Activated naive CD8-positive, alpha-beta T cell (primary cell): ENCODE data around the gene RASGEF1C.
A peak's percentile ranks its signal among the peaks of the same experiment; 100 is the strongest.

Experiments used
- H3K27ac Mint-ChIP-seq: one replicate; pipeline ENCODE4 v1.8.0; 2021; ENCODE audit warnings: mixed read lengths
- H3K27me3 Mint-ChIP-seq: one replicate; pipeline ENCODE4 v1.8.0; 2021; ENCODE audit warnings: mixed read lengths
- H3K36me3 Mint-ChIP-seq: one replicate; pipeline ENCODE4 v1.8.0; 2021; ENCODE audit warnings: mixed read lengths
- H3K4me1 Mint-ChIP-seq: one replicate; pipeline ENCODE4 v1.8.0; 2021; ENCODE audit warnings: low read depth, mixed read lengths
- H3K4me3 Mint-ChIP-seq: one replicate; pipeline ENCODE4 v1.8.0; 2021; ENCODE audit warnings: mild to moderate bottlenecking, mixed read lengths
- H3K9me3 Mint-ChIP-seq: one replicate; pipeline ENCODE4 v1.8.0; 2021; ENCODE audit warnings: low read depth, mixed read lengths

RASGEF1C gene

GRCh38 chr5:180209137-180209581, at the start of gene RASGEF1C:
TSS of gene RASGEF1C (minus strand) at chr5:180209211. CDS start at chr5:180138052, 71,159 bp downstream.
- Mint-ChIP-seq H3K4me3 (peak within 1 kb of the TSS; percentile 67), H3K9me3 (no peaks in the 10 kb centered on the region), H3K27ac (no peak within 1 kb of the TSS), H3K36me3 (no peaks in the 10 kb centered on the region), H3K27me3 (peaks cover 22% of the 10 kb centered on the region), H3K4me1 (peaks cover 8% of the 10 kb centered on the region)

- Mint-ChIP-seq H3K27me3 (no peaks in the 10 kb centered on the region), H3K4me1 (no peaks in the 10 kb centered on the region), H3K4me3 (no peak overlapping the region), H3K27ac (no peak overlapping the region), H3K36me3 (peaks cover 47% of the 10 kb centered on the region), H3K9me3 (peaks cover 18% of the 10 kb centered on the region)
Observed at GRCh38 chr5:180253036-180253824, 44.2 kb upstream of the RASGEF1C start.

GRCh38 chr5:180251887-180252286, 42.9 kb upstream of the RASGEF1C start:
- Mint-ChIP-seq H3K36me3 (peaks cover 47% of the 10 kb centered on the region), H3K4me3 (no peak overlapping the region), H3K9me3 (peaks cover 10% of the 10 kb centered on the region), H3K27me3 (no peaks in the 10 kb centered on the region), H3K27ac (no peak overlapping the region), H3K4me1 (no peaks in the 10 kb centered on the region)

GRCh38 chr5:180251141-180251540, 42.1 kb upstream of the RASGEF1C start:
- H3K27me3 Mint-ChIP-seq, result no peaks in the 10 kb centered on the region
- H3K4me1 Mint-ChIP-seq, result no peaks in the 10 kb centered on the region
- no peak overlapping the region for H3K27ac Mint-ChIP-seq
- no peak overlapping the region for H3K4me3 Mint-ChIP-seq
- H3K36me3 Mint-ChIP-seq, result peaks cover 53% of the 10 kb centered on the region
- peaks cover 16% of the 10 kb centered on the region for H3K9me3 Mint-ChIP-seq

GRCh38 chr5:180250329-180250728, 41.3 kb upstream of the RASGEF1C start:
- peaks cover 16% of the 10 kb centered on the region for H3K9me3 Mint-ChIP-seq
- H3K4me1 Mint-ChIP-seq, result no peaks in the 10 kb centered on the region
- no peaks in the 10 kb centered on the region for H3K27me3 Mint-ChIP-seq
- H3K4me3 Mint-ChIP-seq, result no peak overlapping the region
- H3K36me3 Mint-ChIP-seq, result peaks cover 51% of the 10 kb centered on the region
- no peak overlapping the region for H3K27ac Mint-ChIP-seq

- Mint-ChIP-seq H3K4me1 (no peaks in the 10 kb centered on the region), H3K27me3 (no peaks in the 10 kb centered on the region), H3K36me3 (peaks cover 64% of the 10 kb centered on the region), H3K9me3 (peaks cover 8% of the 10 kb centered on the region), H3K4me3 (no peak overlapping the region), H3K27ac (no peak overlapping the region)
Observed at GRCh38 chr5:180241600-180241999, 32.6 kb upstream of the RASGEF1C start.

- H3K27me3 Mint-ChIP-seq, result no peaks in the 10 kb centered on the region
- H3K4me3 Mint-ChIP-seq, result no peak overlapping the region
- no peaks in the 10 kb centered on the region for H3K4me1 Mint-ChIP-seq
- H3K9me3 Mint-ChIP-seq, result no peaks in the 10 kb centered on the region
- peaks cover 74% of the 10 kb centered on the region for H3K36me3 Mint-ChIP-seq
- no peak overlapping the region for H3K27ac Mint-ChIP-seq
Observed at GRCh38 chr5:180238631-180239030, 29.6 kb upstream of the RASGEF1C start.

GRCh38 chr5:180235846-180236245, 26.8 kb upstream of the RASGEF1C start:
- no peak overlapping the region for H3K27ac Mint-ChIP-seq
- no peaks in the 10 kb centered on the region for H3K9me3 Mint-ChIP-seq

GRCh38 chr5:180235077-180235476, 26.1 kb upstream of the RASGEF1C start:
- H3K27me3 Mint-ChIP-seq, result no peaks in the 10 kb centered on the region
- no peaks in the 10 kb centered on the region for H3K4me1 Mint-ChIP-seq
- H3K27ac Mint-ChIP-seq, result no peak overlapping the region
- no peaks in the 10 kb centered on the region for H3K9me3 Mint-ChIP-seq
- peaks cover 60% of the 10 kb centered on the region for H3K36me3 Mint-ChIP-seq
- H3K4me3 Mint-ChIP-seq, result no peak overlapping the region

More at GRCh38 chr5:180235846-180236245, 26.8 kb upstream of the RASGEF1C start:
- peaks cover 66% of the 10 kb centered on the region for H3K36me3 Mint-ChIP-seq
- no peak overlapping the region for H3K4me3 Mint-ChIP-seq
- H3K4me1 Mint-ChIP-seq, result no peaks in the 10 kb centered on the region
- no peaks in the 10 kb centered on the region for H3K27me3 Mint-ChIP-seq

GRCh38 chr5:180234271-180234670, 25.3 kb upstream of the RASGEF1C start:
- H3K36me3 Mint-ChIP-seq, result peaks cover 59% of the 10 kb centered on the region

GRCh38 chr5:180233729-180234128, 24.7 kb upstream of the RASGEF1C start:
- Mint-ChIP-seq H3K4me3 (no peak overlapping the region), H3K27ac (no peak overlapping the region), H3K36me3 (peaks cover 59% of the 10 kb centered on the region), H3K27me3 (no peaks in the 10 kb centered on the region), H3K4me1 (no peaks in the 10 kb centered on the region), H3K9me3 (no peaks in the 10 kb centered on the region)

More at GRCh38 chr5:180234271-180234670, 25.3 kb upstream of the RASGEF1C start:
- Mint-ChIP-seq H3K4me1 (no peaks in the 10 kb centered on the region), H3K27ac (no peak overlapping the region), H3K27me3 (no peaks in the 10 kb centered on the region), H3K4me3 (no peak overlapping the region), H3K9me3 (no peaks in the 10 kb centered on the region)

GRCh38 chr5:180230017-180230416, 21.0 kb upstream of the RASGEF1C start:
- Mint-ChIP-seq H3K27ac (no peak overlapping the region), H3K9me3 (peaks cover 11% of the 10 kb centered on the region), H3K36me3 (peaks cover 53% of the 10 kb centered on the region), H3K4me1 (no peaks in the 10 kb centered on the region), H3K4me3 (no peak overlapping the region), H3K27me3 (no peaks in the 10 kb centered on the region)

- H3K27ac Mint-ChIP-seq, result no peak overlapping the region
- H3K4me1 Mint-ChIP-seq, result no peaks in the 10 kb centered on the region
- no peak overlapping the region for H3K4me3 Mint-ChIP-seq
- H3K27me3 Mint-ChIP-seq, result no peaks in the 10 kb centered on the region
- peaks cover 32% of the 10 kb centered on the region for H3K36me3 Mint-ChIP-seq
- H3K9me3 Mint-ChIP-seq, result peaks cover 41% of the 10 kb centered on the region
Observed at GRCh38 chr5:180222056-180222455, 13.0 kb upstream of the RASGEF1C start.

- Mint-ChIP-seq H3K4me1 (no peaks in the 10 kb centered on the region), H3K27me3 (peaks cover 2% of the 10 kb centered on the region), H3K9me3 (peaks cover 28% of the 10 kb centered on the region), H3K36me3 (peaks cover 19% of the 10 kb centered on the region), H3K4me3 (no peak overlapping the region), H3K27ac (no peak overlapping the region)
Observed at GRCh38 chr5:180217797-180218196, 8.8 kb upstream of the RASGEF1C start.

- H3K27ac Mint-ChIP-seq, result no peak overlapping the region
- peaks cover 8% of the 10 kb centered on the region for H3K27me3 Mint-ChIP-seq
- peaks cover 13% of the 10 kb centered on the region for H3K36me3 Mint-ChIP-seq
Observed at GRCh38 chr5:180216646-180217171, 7.7 kb upstream of the RASGEF1C start.

More at GRCh38 chr5:180216646-180217171, 7.7 kb upstream of the RASGEF1C start:
- H3K9me3 Mint-ChIP-seq, result peaks cover 21% of the 10 kb centered on the region
- no peak overlapping the region for H3K4me3 Mint-ChIP-seq
- H3K4me1 Mint-ChIP-seq, result no peaks in the 10 kb centered on the region
